GM23338 (cell line): ENCODE results near the gene TRIM44. TPM values are rescaled to one million over a fixed set of nuclear protein-coding genes. Genes with fewer than 3 reads are reported as not detected.

Source experiments
- ATAC-seq: fragments of 200-7000 bp; cut with Tn5 transposase; 3 replicates; pipeline ENCODE4 v1.9.1; 2020
- DNase-seq: peaks from one replicate; pipeline ENCODE4 v3.0.0-alpha.2; 2015; ENCODE audit warnings: low spot score
- H2AFZ ChIP-seq: fragments of 200-600 bp; sonication (generic); 2 replicates; pipeline ENCODE4 v1.8.0; 2016; ENCODE audit warnings: antibody characterized with exemption, mild to moderate bottlenecking, moderate library complexity
- H3F3A ChIP-seq: fragments of 200-600 bp; sonication (generic); replicated peaks from 2 replicates; pipeline ENCODE4 v1.8.0; 2017; ENCODE audit warnings: antibody characterized with exemption, mixed run types, low read depth
- H3K27ac ChIP-seq: fragments of 200-600 bp; sonication (generic); 2 replicates; pipeline ENCODE4 v1.6.1; 2016; ENCODE audit warnings: low read depth
- H3K27me3 ChIP-seq: fragments of 200-600 bp; sonication (generic); 2 replicates; pipeline ENCODE4 v1.8.0; 2016; ENCODE audit warnings: mild to moderate bottlenecking, mixed run types, moderate library complexity; ENCODE audit not compliant: insufficient read depth
- H3K36me3 ChIP-seq: fragments of 200-600 bp; sonication (generic); 2 replicates; pipeline ENCODE4 v1.8.0; 2016; ENCODE audit warnings: mild to moderate bottlenecking; ENCODE audit not compliant: insufficient read depth
- H3K4me1 ChIP-seq: fragments of 200-600 bp; sonication (generic); 2 replicates; pipeline ENCODE4 v1.8.0; 2016; ENCODE audit warnings: mild to moderate bottlenecking, moderate library complexity; ENCODE audit not compliant: insufficient read depth
- H3K4me2 ChIP-seq: fragments of 200-600 bp; sonication (generic); 2 replicates; pipeline ENCODE4 v1.7.1; 2017; ENCODE audit warnings: mixed run types
- H3K4me3 ChIP-seq: fragments of 200-600 bp; sonication (generic); 2 replicates; pipeline ENCODE4 v1.6.1; 2016; ENCODE audit warnings: mixed run types
- H3K79me2 ChIP-seq: fragments of 200-600 bp; sonication (generic); replicated peaks from 2 replicates; pipeline ENCODE4 v1.8.0; 2017; ENCODE audit warnings: mild to moderate bottlenecking; ENCODE audit not compliant: insufficient read depth
- H3K9me2 ChIP-seq: fragments of 200-600 bp; sonication (generic); 2 replicates; pipeline ENCODE4 v1.8.0; 2017; ENCODE audit not compliant: insufficient read depth
- H4K20me1 ChIP-seq: fragments of 200-600 bp; sonication (generic); replicated peaks from 2 replicates; pipeline ENCODE4 v1.8.0; 2017; ENCODE audit warnings: mild to moderate bottlenecking; ENCODE audit not compliant: insufficient read depth
- H3K27ac Mint-ChIP-seq: 2 replicates; pipeline ENCODE4 v1.8.0; 2020; ENCODE audit warnings: inconsistent platforms, mild to moderate bottlenecking, moderate library complexity, mixed read lengths
- H3K27me3 Mint-ChIP-seq: 3 replicates; pipeline ENCODE4 v1.8.0; 2022; ENCODE audit warnings: low read depth, mild to moderate bottlenecking, moderate library complexity, mixed read lengths, inconsistent platforms; ENCODE audit not compliant: insufficient read depth, poor library complexity
- H3K36me3 Mint-ChIP-seq: 3 replicates; pipeline ENCODE4 v1.8.0; 2021; ENCODE audit warnings: low read depth, mild to moderate bottlenecking, inconsistent platforms, moderate library complexity, mixed read lengths
- H3K4me1 Mint-ChIP-seq: 3 replicates; pipeline ENCODE4 v1.8.0; 2020; ENCODE audit warnings: mild to moderate bottlenecking, inconsistent platforms, mixed read lengths
- H3K4me3 Mint-ChIP-seq: 3 replicates; pipeline ENCODE4 v1.8.0; 2021; ENCODE audit warnings: moderate library complexity, mild to moderate bottlenecking, inconsistent platforms, mixed read lengths
- H3K9me3 Mint-ChIP-seq: 3 replicates; pipeline ENCODE4 v1.8.0; 2020; ENCODE audit warnings: moderate library complexity, mild to moderate bottlenecking, inconsistent platforms, mixed read lengths
- CREB1 ChIP-seq: fragments of 250-450 bp; sonication (Bioruptor Pico); IDR thresholded peaks from 2 replicates; pipeline ENCODE4 v1.5.0; 2020; ENCODE audit warnings: low read depth, mild to moderate bottlenecking, moderate library complexity
- JUNB ChIP-seq: IDR thresholded peaks from one replicate; pipeline ENCODE4 v1.6.1; 2016; ENCODE audit warnings: antibody characterized with exemption; ENCODE audit not compliant: unreplicated experiment
- NANOG ChIP-seq: IDR thresholded peaks from 2 replicates; pipeline ENCODE4 v1.6.1; 2016; ENCODE audit warnings: antibody characterized with exemption, borderline replicate concordance
- POLR2AphosphoS5 ChIP-seq: IDR thresholded peaks from 2 replicates; pipeline ENCODE4 v1.6.1; 2016; ENCODE audit warnings: antibody characterized with exemption, low read depth
- STAT1 ChIP-seq: IDR thresholded peaks from one replicate; pipeline ENCODE4 v1.6.1; 2016; ENCODE audit warnings: antibody characterized with exemption; ENCODE audit not compliant: unreplicated experiment
- ZNF114 ChIP-seq: fragments of 250-450 bp; sonication (Bioruptor Pico); IDR thresholded peaks from 2 replicates; pipeline ENCODE4 v1.5.0; 2020; ENCODE audit warnings: mild to moderate bottlenecking, moderate library complexity
- ZNF462 ChIP-seq: fragments of 250-450 bp; sonication (Bioruptor Pico); IDR thresholded peaks from 2 replicates; pipeline ENCODE4 v1.5.0; 2020; ENCODE audit warnings: mild to moderate bottlenecking, moderate library complexity
- polyA plus RNA-seq: library from polyadenylated mRNA; unstranded; fragments of >200 nt; fragmentation: Nextera tagmentation; extraction: Ambion mirVana; gene quantifications from 2 replicates; pipeline ENCODE4 v1.2.1, GENCODE V29; 2016
- total RNA-seq: library from RNA; depleted of rRNA; stranded (reverse); fragments of >200 nt; shearing (Covaris generic); gene quantifications from 2 replicates; pipeline ENCODE4 v1.2.3, GENCODE V29; 2014
- TF ChIP-seq, protein P1 (sequence below), 2 experiments: fragments of 200-600 bp in 1 of 2; sonication (generic) in 1 of 2; conservative IDR thresholded peaks; 2 replicates each; pipeline versions ENCODE4 v1.5.1 to v1.6.1; 2016 to 2017; ENCODE audit warnings: antibody characterized with exemption in 2 of 2, low read depth in 2 of 2, mild to moderate bottlenecking in 2 of 2, moderate library complexity in 1 of 2
- TF ChIP-seq, protein P2 (sequence below): IDR thresholded peaks from one replicate; pipeline ENCODE4 v1.6.1; 2018; ENCODE audit warnings: antibody characterized with exemption; ENCODE audit not compliant: unreplicated experiment
- TF ChIP-seq, protein P3 (sequence below): IDR thresholded peaks from 2 replicates; pipeline ENCODE4 v1.6.1; 2016; ENCODE audit warnings: antibody characterized with exemption

Gene TRIM44
- total and polyA plus RNA-seq, 2 experiments from 2014 or later: 10.3 to 10.4 TPM

- no peaks in the 10 kb centered on the region for H3K4me1 ChIP-seq
- no peak overlapping the region for H3K27ac ChIP-seq
- H3K27me3 ChIP-seq: no peaks in the 10 kb centered on the region
- no peaks in the 10 kb centered on the region for H3K9me3 Mint-ChIP-seq
- peaks cover 5% of the 10 kb centered on the region; the same call in 1 of the 3 replicates for H3K4me1 Mint-ChIP-seq
- H3K4me3 Mint-ChIP-seq: no peak overlapping the region
- H3F3A ChIP-seq: no peaks in the 10 kb centered on the region
- H3K36me3 ChIP-seq: no peaks in the 10 kb centered on the region
- no peak for ATAC-seq
- no peaks in the 10 kb centered on the region for H3K36me3 Mint-ChIP-seq
- no peaks in the 10 kb centered on the region; the same call in 1 of the 2 replicates for H4K20me1 ChIP-seq
- no peak overlapping the region for H2AFZ ChIP-seq
- no peak overlapping the region for H3K4me2 ChIP-seq
- H3K4me3 ChIP-seq: no peak overlapping the region
- H3K79me2 ChIP-seq: no peaks in the 10 kb centered on the region
- no peak for DNase-seq
- TF ChIP-seq ZNF462 (CRISPR knock-in tag) (no peak), ZNF114 (no peak), NANOG (no peak), POLR2AphosphoS5 (no peak), CREB1 (no peak), JUNB (no peak), STAT1 (no peak)
- TF ChIP-seq, protein P1, sequence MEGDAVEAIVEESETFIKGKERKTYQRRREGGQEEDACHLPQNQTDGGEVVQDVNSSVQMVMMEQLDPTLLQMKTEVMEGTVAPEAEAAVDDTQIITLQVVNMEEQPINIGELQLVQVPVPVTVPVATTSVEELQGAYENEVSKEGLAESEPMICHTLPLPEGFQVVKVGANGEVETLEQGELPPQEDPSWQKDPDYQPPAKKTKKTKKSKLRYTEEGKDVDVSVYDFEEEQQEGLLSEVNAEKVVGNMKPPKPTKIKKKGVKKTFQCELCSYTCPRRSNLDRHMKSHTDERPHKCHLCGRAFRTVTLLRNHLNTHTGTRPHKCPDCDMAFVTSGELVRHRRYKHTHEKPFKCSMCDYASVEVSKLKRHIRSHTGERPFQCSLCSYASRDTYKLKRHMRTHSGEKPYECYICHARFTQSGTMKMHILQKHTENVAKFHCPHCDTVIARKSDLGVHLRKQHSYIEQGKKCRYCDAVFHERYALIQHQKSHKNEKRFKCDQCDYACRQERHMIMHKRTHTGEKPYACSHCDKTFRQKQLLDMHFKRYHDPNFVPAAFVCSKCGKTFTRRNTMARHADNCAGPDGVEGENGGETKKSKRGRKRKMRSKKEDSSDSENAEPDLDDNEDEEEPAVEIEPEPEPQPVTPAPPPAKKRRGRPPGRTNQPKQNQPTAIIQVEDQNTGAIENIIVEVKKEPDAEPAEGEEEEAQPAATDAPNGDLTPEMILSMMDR (conservative IDR thresholded peaks at IDR 0.05; ENCODE audit: low read depth in 2 of 2): no peak
- TF ChIP-seq, protein P2, sequence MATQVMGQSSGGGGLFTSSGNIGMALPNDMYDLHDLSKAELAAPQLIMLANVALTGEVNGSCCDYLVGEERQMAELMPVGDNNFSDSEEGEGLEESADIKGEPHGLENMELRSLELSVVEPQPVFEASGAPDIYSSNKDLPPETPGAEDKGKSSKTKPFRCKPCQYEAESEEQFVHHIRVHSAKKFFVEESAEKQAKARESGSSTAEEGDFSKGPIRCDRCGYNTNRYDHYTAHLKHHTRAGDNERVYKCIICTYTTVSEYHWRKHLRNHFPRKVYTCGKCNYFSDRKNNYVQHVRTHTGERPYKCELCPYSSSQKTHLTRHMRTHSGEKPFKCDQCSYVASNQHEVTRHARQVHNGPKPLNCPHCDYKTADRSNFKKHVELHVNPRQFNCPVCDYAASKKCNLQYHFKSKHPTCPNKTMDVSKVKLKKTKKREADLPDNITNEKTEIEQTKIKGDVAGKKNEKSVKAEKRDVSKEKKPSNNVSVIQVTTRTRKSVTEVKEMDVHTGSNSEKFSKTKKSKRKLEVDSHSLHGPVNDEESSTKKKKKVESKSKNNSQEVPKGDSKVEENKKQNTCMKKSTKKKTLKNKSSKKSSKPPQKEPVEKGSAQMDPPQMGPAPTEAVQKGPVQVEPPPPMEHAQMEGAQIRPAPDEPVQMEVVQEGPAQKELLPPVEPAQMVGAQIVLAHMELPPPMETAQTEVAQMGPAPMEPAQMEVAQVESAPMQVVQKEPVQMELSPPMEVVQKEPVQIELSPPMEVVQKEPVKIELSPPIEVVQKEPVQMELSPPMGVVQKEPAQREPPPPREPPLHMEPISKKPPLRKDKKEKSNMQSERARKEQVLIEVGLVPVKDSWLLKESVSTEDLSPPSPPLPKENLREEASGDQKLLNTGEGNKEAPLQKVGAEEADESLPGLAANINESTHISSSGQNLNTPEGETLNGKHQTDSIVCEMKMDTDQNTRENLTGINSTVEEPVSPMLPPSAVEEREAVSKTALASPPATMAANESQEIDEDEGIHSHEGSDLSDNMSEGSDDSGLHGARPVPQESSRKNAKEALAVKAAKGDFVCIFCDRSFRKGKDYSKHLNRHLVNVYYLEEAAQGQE: no peak
- TF ChIP-seq, protein P3, sequence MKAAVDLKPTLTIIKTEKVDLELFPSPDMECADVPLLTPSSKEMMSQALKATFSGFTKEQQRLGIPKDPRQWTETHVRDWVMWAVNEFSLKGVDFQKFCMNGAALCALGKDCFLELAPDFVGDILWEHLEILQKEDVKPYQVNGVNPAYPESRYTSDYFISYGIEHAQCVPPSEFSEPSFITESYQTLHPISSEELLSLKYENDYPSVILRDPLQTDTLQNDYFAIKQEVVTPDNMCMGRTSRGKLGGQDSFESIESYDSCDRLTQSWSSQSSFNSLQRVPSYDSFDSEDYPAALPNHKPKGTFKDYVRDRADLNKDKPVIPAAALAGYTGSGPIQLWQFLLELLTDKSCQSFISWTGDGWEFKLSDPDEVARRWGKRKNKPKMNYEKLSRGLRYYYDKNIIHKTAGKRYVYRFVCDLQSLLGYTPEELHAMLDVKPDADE: no peak
- no peaks in the 10 kb centered on the region for H3K9me2 ChIP-seq
- no peaks in the 10 kb centered on the region for H3K27me3 Mint-ChIP-seq
- H3K27ac Mint-ChIP-seq: no peak overlapping the region
Measured at GRCh38 chr11:35810045-35810645, 147.6 kb downstream of the TRIM44 start.
